Measurements from ENCODE around the gene SAFB.
"Not testable (repeated sequence)": the region's sequence is repeated elsewhere in the genome, so short reads cannot be mapped to it uniquely, and the experiment has no call there.

Gene SAFB

DNA sequence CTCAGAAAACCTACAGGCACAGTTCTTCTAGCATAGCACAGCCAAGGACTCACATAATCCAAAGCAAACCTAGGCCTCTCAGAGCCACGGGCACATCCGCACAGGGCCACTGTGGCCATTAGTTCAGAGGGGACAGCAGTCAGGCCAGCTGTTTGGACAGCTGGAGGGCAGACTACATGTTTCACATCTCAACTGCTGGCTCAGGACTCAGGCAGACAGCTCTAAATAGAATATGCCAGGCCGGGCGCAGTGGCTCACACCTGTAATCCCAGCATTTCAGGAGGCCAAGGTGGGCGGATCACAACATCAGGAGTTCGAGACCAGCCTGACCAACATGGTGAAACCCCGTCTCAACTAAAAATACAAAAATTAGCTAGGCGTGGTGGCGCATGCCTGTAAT, 27.1 kb upstream of the SAFB start:
- DNase-seq: no peak

DNA sequence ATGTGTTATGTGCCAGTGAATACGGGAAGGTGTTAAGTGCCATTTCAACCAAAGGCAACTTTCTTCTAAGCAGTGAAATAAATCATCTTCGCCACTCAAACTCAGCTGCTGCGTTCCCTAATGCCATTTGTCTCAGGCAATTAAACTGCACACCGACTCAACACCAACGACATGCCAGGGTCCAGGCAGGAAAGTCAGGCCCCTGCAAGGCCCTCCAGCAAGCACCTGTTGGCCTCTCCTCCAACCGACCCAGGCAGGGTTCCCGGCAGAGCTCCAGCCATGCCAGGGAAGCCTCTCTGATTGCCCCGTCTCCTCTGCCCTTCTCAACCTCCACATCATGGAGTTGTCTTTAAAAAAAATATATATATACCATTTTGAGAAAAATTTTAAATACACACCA, 22.1 kb upstream of the SAFB start:
- no peak for DNase-seq

DNA sequence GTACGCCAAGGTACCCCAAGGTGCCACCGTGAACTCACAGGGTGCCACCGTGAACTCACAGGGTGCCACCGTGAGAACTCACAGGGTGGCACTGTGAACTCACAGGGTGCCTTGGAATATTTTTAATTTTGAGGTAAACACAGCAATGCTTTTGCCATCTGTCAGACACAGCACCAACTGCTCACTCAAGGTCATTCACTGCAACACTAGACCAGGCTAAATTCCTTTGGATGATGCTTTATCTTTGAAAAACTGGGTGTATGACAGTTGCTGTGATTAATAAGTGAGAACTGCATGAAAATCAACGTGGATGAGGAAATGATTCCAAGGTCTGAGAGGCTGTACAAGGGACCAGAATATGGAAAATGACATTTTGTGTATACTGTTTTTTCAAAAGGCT, 19.3 kb upstream of the SAFB start:
- DNase-seq: no peak

DNA sequence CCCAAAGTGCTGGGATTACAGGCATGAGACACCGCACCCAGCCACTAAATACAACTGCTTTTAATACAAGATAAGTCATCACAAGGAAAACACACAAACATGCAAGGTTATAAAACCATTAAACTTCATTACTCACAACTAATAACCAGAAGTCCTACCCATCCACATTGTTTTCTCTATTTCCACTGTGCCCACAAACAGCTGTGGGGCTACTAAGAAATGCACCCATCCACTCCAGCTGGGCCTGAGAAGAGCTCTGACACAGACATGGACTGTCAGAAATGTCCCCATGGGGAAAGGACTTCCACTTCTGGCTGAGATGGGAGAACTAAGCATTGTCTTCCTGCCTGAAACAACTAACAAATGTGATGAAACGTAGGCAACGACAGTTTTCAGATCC, 17.5 kb upstream of the SAFB start:
- DNase-seq: no peak

DNA sequence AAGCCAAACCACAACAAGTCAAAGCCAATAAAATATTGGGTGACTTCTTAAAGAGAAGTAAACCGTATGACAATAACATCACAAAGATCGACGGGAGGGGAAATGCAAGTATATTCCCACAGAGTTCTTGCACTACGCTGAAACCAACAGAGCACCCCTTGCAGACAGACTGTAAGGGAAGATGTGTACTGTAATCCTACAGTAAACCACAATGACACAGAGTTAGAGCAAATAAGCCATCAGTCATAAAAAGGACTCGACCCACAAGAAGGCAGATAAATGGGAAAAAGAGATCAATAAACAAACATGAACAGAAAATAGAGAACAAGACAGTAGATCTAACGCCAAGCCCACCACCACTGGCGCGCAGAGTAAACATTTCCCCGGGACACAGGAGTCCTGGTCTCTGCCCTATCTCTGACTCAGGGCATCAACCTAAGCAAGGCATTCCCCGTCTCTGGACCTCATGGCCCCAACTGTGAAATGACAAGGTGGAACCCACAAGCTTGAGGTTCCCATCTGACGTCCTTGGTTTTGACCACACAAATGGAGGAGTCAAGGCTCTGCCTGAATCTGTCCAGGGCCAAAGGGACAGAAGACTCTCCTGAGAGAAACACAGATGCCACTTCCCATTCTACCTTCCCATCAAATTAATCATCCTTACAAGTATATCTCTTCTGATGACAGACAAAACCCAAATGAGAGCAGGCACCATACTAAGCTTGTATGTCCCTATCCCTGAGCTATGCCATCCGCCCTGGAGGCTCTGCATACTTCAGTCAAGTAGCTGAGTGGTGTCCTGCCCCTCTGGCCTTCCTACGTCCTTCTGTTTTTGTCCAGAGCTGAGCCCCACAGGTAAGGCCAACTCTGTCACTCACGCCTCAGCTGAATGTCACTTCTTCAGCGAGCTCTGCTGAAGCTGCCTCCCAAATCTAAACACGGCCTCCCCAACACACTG, 15.3 kb upstream of the SAFB start:
- no peak for DNase-seq

DNA sequence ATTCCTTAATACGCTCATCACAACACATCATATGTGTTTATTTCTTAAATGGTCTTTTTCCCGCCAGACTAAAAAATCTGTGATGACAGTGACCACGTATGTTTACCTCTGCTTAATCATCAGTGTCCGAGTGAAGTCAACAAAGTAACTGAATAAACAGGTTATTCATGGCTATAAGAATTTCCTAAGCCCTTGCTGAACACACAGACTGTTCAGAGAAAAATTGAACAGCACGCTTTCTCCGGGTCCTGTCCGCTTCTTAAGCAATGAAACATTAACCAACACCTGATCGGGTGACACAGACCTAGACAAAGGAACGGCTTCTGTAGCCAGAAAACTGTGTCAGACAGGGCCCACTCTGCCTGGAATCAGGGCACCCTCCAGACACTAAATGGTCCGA, 14.6 kb upstream of the SAFB start:
- no peak for DNase-seq

DNA sequence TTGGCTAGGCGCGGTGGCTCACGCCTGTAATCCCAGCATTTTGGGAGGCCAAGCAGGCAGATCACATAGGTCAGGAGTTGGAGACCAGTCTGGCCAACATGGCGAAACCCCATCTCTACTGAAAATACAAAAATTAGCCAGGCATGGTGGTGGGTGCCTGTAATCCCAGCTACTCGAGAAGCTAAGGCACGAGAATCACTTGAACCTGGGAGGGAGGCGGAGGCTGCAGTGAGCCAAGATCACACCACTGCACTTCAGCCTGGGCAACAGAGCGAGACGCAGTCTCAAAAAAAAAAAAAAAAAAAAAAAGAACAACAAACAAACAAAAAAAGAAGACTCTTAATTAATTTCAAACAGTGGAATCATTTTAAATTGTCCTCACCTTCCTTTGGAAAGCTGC, 14.1 kb upstream of the SAFB start:
- DNase-seq: not testable (repeated sequence)

DNA sequence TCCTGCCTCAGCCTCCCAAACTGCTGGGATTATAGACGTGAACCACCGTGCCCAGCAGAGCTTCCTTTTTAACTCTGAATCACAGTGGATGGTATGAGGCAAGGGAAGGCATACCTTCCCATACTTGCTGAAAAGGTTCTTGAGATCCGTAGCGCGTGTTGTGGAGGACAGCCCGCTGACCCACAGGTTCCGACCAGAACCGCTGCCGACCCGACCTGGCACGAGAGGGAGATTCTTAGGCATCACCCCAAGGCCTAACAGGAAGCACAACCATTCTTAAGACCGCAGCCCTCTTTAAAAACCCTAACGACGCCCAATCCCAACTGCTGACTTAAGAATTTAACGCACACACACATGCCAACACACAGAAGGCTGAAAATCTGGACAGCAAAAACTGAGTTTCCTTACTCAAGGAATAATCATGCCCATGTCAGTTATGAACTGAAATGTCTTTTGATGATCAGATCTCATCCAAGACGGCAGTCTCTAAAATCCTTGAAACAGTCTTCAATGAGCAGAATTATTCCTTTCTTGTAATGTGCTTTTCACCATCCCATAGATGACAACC, 12.9 kb upstream of the SAFB start:
- no peak for DNase-seq

DNA sequence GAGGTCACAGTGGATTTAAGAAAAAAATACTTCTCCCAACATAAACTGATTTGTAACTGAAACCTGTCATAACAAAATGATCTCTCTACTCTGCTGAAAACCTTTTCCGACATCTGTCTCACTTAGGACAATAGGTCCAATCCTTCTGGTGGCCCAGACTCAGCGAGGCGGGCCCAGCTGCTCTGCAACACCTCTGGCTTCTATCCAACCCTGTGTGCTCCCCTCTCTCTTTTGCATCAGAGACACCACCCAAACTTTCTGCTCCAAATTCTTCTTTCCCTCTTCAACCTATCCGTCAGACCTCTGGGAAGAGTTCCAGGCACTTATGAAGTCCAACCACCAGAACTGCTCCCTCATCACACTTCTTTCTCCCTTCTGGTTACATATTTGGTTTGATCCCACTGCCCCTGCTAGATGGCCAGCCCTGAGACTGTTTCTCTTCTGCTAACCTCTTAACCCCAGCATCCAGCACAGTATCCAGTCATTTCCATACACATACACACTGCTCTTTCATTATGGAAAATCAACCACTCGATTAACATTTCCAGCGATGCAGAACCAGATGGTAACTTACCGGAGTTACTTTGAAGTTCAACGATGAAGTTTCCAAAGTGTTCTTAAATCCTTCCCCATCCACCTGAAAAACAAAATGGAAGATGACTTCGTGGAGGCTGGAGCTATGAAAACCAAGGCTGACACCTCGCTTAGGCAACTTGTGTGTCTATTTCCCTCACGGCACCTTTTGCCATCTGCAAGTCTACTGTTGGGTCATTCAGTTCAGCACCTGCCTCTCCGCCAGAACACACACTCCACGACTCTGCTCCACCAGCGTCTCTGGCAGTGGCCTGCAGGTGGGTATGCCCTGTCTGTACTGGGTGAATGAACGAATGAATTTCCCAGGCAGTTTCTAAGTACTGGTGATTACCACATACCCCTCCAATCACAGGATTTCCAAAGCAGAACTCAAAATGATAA, 9.7 kb upstream of the SAFB start:
- no peak for DNase-seq

DNA sequence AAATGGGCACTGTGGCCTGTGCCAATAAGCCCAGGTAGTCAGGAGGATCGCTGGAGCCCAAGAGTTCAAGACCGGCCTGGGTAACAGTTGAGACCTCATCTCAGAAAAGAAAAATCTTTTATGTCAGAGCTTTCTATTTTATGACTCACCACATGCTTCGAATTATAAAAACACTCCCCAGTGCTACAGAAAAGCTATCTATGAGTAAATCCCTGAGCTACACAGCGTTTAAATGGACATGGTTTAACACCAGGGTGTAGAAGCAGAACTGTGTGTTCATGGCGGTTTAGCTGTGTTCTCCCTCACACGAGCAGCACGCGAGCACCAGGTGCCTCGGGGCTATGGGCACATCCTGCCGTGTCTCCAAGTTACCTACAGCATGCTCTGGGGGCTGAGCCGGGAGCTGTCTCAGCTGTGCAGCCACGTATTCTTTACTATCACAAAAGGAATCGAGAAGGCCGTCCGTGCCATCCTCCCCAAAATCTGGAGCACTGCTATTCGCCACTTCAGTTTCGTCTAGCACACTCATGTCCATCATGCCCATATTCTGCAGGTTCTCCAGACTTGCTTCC, 7.0 kb upstream of the SAFB start:
- no peak for DNase-seq

DNA sequence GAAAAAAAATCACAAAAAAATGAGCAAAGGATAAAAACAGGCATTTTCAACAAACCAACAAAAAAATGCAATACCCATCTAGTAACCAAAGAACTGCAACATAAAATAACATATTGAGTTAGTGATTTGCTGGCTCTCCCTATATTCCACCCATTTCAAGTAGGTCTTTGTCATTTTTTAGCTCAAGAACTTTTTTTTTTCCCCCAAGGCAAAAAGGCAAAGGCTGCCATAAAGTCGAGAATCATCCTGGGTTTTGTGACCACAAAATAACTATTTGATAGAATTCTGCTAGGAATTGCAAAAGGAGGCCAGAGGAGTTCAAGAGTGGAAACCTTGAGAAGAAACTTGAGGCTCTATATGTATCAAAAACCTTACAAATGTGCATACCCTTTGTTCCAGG, 5.8 kb upstream of the SAFB start:
- DNase-seq: no peak

DNA sequence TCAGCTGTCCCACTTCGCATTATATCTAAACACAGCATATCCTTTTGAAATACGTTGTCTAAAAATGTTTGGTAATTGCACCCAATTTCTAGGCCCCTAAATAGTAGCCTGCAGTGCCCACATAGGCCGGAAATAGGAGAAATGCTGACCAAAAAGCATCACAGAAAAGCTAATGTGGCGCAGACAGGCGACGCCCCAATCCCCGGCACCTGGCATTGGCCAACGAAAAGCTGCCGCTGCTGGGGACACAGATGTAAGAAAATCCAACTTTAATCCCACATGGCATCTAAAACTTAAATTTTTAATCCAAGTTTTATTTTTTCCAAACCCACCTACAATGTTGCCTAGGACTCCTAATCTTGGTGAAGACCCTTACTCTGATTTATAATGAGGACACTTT, 4.3 kb upstream of the SAFB start:
- DNase-seq: no peak

DNA sequence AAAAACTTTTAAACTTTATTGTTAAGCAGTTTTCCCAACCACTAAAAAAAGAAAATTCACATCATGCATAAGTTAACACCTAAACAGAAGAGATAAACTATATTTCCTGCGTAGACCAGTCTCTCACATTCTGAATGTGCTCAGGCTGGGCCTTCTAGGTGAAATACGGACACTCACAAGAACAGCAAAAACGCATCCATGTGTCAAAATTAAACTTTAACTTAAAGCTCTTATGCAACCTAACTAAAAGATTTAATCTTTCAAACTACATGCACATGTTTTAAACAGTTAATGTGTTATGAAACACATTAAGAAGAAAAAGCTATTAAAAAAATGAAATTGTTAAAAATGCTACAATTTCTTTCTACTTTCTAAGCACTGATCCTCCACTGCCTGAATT, 2.9 kb upstream of the SAFB start:
- DNase-seq: no peak

DNA sequence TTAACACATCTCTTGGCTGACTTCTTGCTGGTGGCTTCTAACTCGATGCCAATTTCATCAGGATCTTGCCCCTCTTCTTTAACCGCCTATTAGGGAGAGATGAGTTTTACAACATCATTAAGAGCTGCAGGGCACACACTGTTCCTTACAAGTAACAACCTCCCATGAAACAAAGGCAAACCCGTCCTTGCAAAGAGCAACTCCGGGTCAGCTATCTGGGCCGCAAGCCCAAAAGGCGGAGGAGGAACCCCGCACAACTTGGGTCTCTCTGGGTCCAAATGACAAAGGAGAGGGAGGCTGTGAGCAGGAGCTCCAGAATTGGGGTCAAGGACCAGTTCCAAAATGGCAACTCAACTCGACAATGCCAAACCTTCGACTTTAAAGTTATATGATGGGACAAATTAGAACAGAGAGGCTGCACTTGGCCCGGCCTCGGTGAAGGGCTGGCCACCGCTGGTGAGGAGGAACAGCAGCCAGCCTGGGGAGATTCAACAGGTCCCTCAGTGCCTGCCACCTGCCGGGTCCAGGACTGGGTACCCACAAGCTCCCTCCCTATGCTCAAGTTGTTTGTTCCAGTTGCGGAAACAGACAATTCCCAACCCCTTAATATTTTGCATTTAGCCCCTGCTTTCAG, 1.5 kb upstream of the SAFB start:
- no peak for DNase-seq

DNA sequence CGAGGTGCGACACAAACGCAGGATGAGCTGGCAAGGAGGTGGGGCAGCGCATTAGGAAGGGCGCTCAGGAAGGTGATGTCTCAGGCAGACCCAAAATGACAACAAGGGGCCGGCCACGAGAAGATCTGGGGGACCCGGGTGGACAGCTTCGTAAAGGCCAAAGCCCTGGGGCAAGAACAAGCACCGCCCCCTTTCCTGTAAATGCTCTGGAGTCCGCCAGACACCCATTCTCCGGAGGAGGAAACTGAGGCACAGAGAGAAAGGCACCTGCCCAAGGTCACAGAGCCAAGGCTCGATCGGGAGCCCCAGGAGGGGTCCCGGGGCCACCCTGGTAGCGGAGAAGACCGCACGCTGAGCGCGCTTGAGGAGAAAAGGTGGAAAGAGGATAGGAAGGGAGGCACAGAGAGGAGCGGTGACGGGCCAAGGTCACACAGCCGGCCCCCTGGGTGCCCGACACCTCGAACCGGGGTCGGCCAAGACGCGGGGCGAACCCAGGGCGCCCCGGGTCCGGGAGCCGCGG, 878 bp upstream of the SAFB start:
- no peak for DNase-seq

DNA sequence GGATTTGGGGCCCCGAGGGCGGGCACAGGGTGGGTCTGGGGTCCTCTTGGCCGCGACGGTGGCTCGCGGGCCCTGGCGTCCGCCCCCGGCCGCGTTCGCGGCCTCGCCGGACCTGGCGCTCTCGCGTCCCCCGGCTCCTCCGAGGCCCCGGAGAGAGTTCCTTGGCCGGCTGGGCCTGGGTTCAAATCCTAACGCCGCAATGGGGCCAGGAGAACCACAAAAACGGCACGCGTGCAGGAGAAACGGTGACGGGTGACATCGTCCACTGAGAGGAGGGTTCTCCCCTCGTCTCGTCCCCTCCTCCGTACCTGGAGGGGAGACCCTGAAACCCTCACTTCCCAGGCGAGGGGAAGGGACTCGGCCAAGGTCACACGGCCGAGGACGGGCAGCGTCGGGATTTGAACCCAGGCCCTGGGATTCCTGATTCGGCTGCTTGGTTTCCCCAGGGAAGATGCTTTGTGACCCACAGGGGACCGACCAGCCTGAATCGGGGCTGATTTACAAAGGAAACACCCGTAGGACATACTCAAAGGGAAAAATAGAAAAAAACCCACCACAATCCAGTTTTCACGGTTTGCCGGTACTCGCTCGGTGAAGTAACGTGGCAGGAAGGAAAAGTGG, 624 bp downstream of the SAFB start:
- DNase-seq: no peak

DNA sequence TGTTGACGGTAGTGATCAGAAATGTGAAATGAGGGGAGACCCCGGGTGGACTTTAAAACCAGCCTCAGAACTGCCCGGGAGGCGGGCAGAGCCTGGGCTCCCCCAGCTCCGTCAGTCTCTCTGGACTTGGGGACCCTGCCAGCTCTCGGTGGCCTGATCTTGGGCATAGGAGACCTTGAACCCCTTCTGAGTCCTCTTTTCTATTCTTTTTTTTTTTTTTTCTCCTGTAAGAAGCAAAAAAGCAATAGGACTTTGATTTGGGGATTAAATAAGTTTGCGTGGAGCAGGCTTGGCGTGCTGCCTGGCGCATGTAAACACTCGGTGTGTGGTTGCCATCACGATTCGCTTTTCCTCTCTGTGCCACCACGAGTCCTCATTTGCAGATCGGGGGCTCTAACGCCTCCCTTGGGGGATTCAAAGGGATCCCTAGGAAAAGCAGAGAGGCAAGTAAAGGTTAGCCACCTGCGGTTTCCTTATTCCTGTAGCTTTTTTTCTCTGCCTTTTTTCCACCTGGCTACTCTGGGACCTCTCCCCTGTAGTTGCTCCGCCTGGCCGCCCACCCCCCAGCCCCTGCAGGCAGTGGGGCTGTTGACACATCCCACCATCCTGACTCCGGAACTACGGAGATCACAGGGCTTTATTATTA, 1.3 kb downstream of the SAFB start:
- DNase-seq: peak; percentile 15

DNA sequence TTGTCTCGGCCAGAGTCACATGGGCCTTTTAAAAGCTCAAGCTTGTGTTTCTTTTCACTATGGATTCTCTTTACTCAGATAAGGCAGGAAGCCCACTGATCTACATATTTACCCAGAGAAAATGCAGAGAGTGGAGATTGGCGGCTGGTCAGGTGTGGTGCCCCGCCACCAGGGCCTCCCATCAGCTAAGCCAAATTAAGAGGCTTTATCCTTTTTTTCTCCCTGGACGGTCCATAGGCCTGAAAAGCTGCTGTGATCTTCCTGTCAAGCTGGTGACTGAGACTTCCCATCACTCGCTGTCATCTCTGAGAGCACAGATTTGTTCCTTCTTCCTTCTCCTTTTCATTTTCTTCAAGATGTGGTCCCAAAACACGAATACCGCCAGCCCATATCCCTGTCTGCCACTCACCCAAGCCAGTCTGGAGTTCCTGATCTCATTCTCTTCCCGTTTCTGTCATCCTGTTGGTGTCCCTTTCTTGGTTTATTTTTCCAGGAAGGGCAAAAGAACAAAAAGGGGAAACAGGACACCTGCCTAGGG, 1.9 kb downstream of the SAFB start:
- no peak for DNase-seq

DNA sequence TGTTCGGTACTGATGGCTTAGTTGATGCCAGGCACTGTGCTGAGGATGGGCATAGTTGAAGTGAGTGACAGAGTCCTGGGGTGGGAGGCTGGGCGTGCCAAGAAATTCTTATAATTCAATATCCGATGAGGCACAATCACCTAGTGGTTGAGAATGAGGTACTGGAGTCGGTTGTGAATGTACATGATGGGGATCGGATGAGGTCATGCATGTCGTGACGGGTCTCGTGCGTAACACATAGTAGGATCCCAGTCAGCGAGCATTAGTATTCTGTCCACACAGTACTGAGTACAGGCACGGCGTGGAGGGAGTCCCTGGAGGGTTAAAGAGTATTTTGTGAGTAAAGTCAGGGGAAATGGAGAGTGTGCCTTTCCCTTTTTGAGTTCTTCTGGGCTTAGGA, 2.8 kb downstream of the SAFB start:
- no peak for DNase-seq

DNA sequence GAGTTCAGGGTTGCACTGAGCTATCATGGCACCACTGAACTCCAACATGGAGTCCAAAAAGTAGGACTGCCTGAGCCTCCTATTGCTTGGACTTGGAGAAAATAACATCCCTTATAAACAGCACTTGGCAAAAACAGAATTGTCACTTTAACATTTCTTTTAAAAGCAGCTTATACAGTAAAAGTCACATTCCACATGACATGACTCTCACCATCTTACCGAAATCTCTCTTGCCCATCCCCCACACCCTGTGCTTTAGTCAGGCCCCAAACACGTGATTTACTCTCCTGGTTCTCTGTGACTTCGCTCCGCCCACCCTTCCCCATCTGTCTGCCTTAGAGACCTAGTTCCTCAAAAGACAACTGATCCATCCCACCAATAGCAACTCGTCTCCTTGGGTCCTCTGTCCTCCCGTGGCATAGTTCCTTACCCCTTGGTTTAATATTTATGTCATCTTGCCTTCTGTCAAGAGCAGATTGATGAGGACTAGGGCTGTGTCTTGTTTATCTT, 4.6 kb downstream of the SAFB start:
- no peak for DNase-seq

DNA sequence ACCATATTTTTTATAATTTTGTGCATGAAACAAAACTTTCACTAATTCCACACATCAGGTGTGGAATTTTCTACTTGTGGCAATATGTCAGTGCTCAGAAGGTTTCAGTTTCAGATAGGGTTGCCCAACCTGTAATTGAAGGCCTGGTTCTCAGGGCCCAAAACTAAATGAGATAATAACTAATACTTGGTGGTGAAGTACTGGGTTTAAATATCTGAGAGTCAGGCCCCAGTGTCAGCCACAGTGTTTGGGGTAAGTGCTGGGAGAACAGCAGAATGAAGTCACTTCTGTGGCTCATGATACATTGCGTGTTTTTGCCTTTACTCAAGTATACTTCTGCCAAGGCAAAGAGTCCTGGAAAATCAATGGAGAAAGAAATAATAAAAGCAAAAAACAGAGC, 5.6 kb downstream of the SAFB start:
- no peak for DNase-seq

All from kidney glomerular epithelial cell (primary cell).